ENCODE data around the gene KRTAP5-1.

DNA sequence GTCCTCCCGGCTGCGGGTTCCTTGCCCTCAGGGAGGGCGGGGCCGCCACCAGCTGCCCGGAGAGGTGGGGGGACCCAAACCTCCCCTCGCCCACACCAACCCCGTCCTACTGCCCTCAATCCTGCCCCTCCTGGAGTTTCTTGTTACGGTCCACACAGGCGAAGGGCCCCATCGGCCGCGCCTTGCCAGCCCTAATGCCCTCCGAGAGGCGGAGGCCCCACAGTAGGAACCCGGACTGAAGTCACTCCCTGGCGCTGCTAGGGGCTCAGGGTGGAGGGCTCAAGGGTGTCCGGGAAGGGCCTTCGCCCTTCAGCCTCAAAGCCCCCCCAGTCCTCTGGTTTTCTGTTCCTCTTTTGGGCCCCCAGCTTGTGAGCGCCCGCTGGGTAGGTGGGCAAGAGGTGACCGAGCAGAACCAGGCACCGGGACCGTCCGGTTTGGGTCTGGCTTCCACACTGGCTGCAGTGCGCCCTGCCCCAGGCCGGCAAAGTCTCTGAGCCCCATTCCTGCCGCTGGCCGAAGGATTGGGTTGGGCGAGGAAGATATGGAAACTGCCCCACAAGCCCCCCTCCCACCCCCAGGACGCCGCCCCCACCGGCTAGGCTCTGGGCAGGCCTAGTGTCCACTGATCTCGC is 37.5 kb downstream of the KRTAP5-1 start:
- TF ChIP-seq POLR2AphosphoS5 (IDR thresholded peaks at IDR 0.05; ENCODE audit: low read depth, low read length) (no peak), JUND (IDR thresholded peaks at IDR 0.05) (no peak), SMC3 (IDR thresholded peaks at IDR 0.05; ENCODE audit: low read depth, low read length) (no peak), YY1 (IDR thresholded peaks at IDR 0.05; ENCODE audit: low read depth) (no peak)
- TF ChIP-seq, protein P1, sequence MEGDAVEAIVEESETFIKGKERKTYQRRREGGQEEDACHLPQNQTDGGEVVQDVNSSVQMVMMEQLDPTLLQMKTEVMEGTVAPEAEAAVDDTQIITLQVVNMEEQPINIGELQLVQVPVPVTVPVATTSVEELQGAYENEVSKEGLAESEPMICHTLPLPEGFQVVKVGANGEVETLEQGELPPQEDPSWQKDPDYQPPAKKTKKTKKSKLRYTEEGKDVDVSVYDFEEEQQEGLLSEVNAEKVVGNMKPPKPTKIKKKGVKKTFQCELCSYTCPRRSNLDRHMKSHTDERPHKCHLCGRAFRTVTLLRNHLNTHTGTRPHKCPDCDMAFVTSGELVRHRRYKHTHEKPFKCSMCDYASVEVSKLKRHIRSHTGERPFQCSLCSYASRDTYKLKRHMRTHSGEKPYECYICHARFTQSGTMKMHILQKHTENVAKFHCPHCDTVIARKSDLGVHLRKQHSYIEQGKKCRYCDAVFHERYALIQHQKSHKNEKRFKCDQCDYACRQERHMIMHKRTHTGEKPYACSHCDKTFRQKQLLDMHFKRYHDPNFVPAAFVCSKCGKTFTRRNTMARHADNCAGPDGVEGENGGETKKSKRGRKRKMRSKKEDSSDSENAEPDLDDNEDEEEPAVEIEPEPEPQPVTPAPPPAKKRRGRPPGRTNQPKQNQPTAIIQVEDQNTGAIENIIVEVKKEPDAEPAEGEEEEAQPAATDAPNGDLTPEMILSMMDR (IDR thresholded peaks at IDR 0.05): no peak

All from SK-N-SH (cell line).